ENCODE measurements around the gene PAQR4.
"Not testable (repeated sequence)": the region's sequence is repeated elsewhere in the genome, so short reads cannot be mapped to it uniquely, and the experiment has no call there.

PAQR4 gene

DNA sequence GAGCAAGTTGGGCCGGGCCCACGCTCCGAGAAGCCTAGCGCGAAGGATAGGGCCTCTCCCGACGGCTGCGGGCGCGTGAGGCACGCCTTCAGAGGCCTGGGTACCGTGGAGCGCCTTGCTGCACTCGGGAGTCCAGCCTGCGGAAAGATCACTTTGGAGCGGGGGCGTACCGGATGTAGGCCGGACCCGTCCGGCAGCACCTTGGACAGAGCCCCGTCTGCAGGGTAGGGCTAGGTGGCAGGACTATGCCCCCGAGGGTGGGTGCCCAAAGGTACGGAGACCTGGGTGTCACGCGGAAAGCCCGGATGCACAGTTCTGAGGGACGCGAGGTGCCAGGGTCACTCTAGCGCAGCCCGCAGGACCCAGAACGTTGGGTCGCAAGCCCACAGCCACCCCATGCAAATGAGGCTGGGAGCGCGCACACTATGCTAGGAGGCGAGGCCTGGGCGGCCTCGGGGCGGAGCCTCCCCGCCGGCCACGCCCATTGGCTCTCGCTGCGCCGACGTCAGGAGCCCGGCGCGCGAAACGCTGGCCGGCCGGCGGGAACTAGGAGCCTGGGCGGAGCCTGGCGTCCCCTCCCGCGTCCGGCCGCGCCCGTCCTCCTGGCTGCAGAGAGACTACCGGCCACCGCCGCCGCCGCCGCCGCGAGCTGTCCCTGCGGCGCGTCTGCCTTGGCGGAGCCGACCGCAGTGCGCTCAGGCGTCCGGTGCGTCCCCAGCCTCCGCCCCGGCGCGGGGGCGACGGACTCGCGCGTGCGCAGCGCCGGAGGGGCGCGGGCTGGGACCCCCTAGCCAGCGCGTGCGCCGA, at the start of gene PAQR4:
PAQR4 (plus strand) TSS at position 611 of the 807 bp plus-strand sequence. CDS start 327 bp downstream, outside the sequence.
- DNase-seq: peak; percentile 82

DNA sequence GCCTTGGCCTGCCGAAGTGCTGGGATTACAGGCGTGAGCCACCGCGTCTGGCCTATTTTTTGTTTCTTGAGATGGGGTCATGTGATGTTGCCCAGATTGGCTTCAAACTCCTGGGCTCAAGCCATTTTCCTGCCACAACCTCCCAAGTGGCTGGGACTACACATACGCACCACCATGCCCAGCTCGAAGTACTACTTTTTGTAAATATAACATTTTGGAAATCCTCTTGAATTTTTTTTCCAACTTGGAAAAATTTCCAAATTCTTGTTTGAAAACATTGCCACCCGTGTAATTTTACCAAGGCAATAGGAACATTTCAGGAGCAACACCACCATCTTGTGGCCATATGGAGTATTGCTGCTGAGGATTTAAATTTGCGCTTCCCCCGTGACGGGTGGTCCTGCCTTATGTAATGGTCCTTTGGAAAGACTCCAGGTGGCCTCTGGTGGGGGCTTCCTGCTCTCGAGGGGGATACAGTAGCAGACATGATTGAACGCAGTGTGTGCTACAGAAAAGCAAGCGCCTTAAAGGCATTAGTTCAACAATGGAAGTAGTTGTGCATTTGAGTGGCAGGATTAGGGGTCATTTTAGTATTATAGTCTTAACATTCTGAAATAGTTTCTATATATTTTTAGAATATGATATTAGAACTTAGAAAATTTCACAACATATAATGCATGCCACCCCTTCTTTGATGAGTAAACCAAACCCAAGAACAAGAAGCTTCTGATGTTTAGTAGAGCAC, 49.5 kb upstream of the PAQR4 start:
- DNase-seq: peak; percentile 63

GRCh38 chr16:2923481-2923880, 45.7 kb upstream of the PAQR4 start:
- DNase-seq: no peak

- DNase-seq: no peak
These were observed 44.0 kb upstream of the PAQR4 start for GRCh38 chr16:2924901-2925755.

DNA sequence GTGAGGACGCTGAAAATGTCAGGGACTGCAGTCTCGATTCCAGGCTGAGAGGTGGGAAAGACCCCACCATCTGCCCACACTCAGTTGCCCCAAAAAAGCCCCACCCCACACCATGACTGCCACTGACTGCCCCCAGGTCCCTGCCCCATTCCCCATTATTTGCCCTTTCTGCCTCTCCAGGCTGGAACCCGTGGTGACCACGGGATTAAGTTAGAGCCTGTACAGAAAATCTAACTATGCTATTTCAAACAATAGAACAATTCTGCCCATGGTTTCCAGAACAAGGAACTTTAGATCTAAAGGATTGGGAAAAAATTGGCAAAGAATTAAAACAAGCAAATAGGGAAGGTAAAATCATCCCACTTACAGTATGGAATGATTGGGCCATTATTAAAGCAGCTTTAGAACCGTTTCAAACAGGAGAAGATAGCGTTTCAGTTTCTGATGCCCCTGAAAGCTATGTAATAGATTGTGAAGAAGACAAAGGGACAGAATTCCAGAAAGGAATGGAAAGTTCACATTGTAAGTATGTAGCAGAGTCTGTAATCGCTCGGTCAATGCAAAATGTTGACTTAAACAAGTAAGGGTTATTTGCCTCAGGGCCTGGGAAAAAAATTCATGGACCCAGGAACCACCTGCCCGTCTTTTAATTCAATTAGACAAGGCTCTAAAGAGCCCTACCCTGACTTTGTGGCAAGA, 43.0 kb upstream of the PAQR4 start:
- DNase-seq: no peak

- DNase-seq: no peak
These were observed 42.5 kb upstream of the PAQR4 start for GRCh38 chr16:2926650-2926999.

DNA sequence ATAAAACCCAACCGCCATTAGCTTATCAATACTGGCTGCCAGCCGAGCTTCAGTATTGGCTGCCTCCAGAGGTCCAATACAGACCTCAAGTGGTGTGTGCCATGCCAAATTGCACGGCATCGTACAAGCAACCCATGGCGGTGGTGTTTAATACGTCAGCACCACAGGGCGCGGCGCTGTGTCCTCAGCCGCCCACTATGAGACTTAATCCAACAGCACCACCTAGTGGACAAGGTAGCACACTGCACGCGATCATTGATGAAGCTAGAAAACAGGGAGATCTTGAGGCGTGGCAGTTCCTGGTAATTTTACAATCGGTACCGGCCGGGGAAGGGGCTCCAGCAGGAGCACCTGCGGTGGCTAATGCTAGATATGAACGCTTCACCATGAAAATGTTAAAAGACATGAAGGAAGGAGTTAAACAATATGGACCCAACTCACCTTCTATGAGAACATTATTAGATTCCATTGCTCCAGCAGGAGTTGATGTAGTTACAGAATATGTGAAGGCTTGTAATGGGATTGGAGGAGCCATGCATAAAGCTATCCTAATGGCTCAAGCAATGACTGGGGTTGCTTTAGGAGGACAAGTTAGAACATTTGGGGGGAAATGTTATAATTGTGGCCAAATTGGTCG, 42.0 kb upstream of the PAQR4 start:
- DNase-seq: peak; percentile 82

- DNase-seq: not testable (repeated sequence)
These were observed 41.0 kb upstream of the PAQR4 start for GRCh38 chr16:2928151-2928550.

- no peak for DNase-seq
These were observed 40.4 kb upstream of the PAQR4 start for GRCh38 chr16:2928796-2929195.

- no peak for DNase-seq
These were observed 39.5 kb upstream of the PAQR4 start for GRCh38 chr16:2929693-2930092.

DNA sequence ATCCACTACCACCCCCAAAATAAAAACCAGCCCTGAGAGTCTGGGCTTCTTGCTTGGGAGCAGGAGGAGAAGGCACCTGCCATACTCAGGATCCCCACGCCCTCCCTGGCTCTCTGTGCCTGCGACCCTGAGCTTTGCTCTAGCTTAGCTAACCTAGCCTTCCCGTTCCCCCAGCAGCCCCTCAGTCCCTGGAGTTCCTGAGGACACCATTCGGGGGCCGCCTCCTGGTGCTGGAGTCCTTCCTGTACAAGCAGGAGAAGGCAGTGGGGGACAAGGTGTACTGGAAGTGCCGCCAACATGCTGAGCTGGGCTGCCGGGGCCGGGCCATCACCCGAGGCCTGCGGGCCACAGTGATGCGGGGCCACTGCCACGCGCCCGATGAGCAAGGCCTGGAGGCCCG, 38.9 kb upstream of the PAQR4 start:
- DNase-seq: no peak

DNA sequence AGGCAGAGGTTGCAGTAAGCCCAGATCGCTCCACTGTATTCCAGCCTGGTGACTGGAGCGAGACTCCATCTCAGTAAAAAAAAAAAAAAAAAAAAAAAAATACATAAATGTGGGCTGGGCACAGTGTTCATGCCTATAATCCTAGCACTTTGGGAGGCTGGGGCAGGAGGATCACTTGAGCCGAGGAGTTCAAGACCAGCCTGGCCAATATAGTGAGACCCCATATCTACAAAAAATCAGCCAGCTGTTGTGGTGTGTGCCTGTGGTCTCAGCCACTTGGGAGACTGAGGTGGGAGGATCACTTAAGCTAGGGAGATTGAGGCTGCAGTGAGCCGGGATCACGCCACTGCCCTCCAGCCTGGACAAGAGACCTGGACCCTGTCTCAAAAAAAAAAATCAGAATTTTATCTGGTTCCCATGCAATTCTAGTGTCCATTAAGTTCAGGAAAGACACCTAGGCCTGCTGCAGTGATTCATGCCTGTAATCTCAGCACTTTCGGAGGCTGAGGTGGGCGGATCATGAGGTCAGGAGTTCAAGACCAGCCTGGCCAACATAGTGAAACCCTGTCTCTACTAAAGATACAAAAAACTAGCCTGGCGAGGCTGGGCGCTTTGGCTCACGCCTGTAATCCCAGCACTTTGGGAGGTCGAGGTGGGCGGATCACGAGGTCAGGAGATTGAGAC, 37.8 kb upstream of the PAQR4 start:
- not testable (repeated sequence) for DNase-seq

DNA sequence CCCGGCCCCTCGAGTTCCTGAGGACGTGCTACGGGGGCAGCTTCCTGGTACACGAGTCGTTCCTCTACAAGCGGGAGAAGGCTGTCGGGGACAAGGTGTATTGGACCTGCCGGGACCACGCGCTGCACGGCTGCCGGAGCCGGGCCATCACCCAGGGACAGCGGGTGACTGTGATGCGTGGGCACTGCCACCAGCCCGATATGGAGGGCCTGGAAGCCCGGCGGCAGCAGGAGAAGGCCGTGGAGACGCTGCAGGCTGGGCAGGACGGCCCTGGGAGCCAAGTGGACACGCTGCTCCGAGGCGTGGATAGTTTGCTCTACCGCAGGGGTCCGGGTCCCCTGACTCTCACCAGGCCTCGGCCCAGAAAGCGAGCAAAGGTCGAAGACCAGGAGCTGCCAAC, 36.0 kb upstream of the PAQR4 start:
- DNase-seq: no peak

GRCh38 chr16:2933701-2934100, 35.4 kb upstream of the PAQR4 start:
- DNase-seq: no peak

DNA sequence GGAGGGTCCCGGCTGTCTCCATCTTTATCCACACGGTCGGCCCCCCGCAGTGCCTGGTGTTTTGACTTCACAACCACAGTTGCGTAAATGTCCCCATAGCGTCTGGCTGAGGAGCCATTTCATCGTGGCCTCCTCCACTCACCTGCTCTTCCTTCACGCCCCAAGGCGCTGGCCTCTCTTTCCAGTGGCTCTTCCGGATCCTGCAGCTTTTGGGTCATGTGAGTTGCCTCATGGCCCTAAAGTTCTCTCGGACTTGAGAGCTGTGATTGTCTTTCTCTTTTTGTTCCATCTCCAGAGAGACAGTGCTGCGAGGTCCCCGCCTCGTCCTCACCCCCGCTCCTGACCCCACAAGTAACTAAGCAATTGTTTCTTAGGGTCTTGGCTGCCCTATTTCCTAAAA, 34.7 kb upstream of the PAQR4 start:
- DNase-seq: no peak

DNA sequence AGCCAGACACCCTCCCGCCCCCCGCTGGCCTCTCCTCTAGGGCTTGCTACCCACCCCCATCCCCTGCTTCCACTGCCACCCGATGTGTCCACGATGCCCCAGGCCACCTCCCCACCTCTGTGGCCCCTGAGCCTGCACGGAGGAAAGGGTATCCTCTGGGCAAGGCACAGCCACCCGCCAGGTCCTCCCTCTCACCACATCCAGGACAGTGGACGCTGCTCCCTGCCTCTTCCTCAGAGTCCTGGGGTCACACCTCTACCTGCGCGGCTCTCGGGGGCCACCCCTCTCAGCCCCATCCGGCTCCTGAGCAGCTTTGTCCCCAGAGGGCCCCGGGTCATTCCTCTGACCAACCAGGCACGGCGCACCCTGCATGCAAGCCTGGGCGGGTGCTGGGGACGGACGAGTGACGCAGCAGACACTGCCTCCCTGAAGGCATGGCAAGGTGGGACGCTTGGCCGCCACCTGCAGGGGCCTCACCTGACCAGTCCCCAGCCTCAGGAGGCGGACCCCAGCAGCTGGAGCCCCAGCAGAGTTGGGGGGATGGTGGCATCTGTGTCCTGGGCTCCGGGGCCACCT, 32.6 kb upstream of the PAQR4 start:
- no peak for DNase-seq

GRCh38 chr16:2937170-2937569, 32.0 kb upstream of the PAQR4 start:
- no peak for DNase-seq

- DNase-seq: no peak
These were observed 30.9 kb upstream of the PAQR4 start for GRCh38 chr16:2938206-2938605.

DNA sequence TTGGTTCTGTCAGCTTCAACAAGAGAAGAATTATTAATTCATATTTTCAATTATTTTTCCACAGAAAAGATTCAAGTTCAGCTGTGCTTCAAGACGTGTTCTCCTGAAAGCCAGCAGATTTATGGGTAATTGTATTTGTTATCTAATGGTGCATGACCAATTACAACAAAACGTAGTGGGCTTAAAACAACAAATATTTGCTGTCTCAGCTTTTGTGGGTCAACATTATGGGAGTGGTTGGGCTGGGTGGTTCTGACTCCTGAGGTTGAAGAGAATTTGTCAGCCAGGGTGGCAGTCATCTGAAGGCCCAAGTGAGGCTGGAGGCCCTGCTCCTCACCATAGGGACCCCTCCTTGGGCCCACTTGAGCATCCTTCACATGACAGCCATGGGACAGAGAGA, 29.2 kb upstream of the PAQR4 start:
- no peak for DNase-seq

DNA sequence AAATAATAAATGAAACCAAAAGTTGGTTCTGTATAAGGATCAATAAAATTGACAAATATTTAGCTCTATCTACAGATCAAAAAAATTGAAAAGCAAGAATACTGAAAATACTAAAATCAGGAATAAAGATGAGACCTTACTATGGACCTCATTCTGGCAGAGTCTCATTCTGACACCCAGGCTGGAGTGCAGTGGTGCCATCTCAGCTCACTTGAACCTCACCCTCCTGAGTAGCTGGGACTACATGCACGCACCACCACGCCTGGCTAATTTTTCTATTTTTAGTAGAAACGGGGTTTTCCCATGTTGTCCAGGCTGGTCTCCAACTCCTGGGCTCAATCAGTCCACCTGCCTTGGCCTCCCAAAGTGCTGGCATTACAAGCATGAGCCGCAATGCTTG, 27.1 kb upstream of the PAQR4 start:
- DNase-seq: no peak

DNA sequence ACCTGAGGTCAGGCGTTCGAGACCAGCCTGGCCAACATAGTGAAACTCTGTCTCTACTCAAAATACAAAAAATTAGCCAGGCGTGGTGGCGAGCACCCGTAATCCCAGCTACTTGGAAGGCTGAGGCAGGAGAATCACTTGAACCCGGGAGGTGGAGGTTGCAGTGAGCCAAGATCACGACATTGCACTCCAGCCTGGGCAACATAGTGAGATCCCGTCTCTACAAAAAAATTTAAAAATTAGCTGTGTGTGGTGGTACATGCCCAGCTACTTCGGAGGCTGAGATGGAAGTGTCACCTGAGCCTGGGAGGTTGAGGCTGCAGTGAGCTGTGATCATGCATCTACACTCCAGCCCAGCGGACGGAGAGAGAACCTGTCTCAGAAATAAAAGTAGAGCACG, 25.4 kb upstream of the PAQR4 start:
- not testable (repeated sequence) for DNase-seq

All from fibroblast of skin of right quadriceps (primary cell).